Esophagus squamous epithelium (tissue), 5 donors: ENCODE results near the gene RTN4RL2. TPM values are rescaled to one million over a fixed set of nuclear protein-coding genes. Genes with fewer than 3 reads are reported as not detected.

ENCODE experiments used
- DNase-seq: peaks from one replicate; lab custom pipeline; 2025; lab: John Stamatoyannopoulos, UW
- H3K27ac ChIP-seq, 4 donors: fragments of 200-600 bp; sonication (generic); one replicate each; pipeline ENCODE4 v1.5.1; 2016 to 2019; ENCODE audit warnings: mild to moderate bottlenecking in 1 of 4
- H3K27me3 ChIP-seq, 4 donors: fragments of 200-600 bp; sonication (generic); 1 replicate in 3 of 4; 2 replicates in 1 of 4; pipeline versions ENCODE4 v1.5.1 to v1.6.0; 2017 to 2021; ENCODE audit warnings: antibody characterized with exemption in 1 of 4
- H3K36me3 ChIP-seq, 3 donors: fragments of 200-600 bp; sonication (generic); one replicate each; pipeline ENCODE4 v1.5.1; 2016 to 2019
- H3K4me1 ChIP-seq, 3 donors: fragments of 200-600 bp; sonication (generic); one replicate each; pipeline ENCODE4 v1.5.1; 2017 to 2019
- H3K4me3 ChIP-seq, 4 donors: fragments of 200-600 bp; sonication (generic); 1 replicate in 3 of 4; 2 replicates in 1 of 4; pipeline ENCODE4 v1.5.1; 2016 to 2019; ENCODE audit warnings: mild to moderate bottlenecking in 2 of 4, moderate library complexity in 1 of 4
- H3K9me3 ChIP-seq, 3 donors: fragments of 200-600 bp; sonication (generic); one replicate each; pipeline ENCODE4 v1.5.1; 2016 to 2019
- POLR2A ChIP-seq, 4 donors: fragments of 450-650 bp; IDR thresholded peaks; one replicate each; pipeline ENCODE4 v1.6.1; 2017; ENCODE audit warnings: antibody characterized with exemption in 4 of 4, mild to moderate bottlenecking in 4 of 4, moderate library complexity in 3 of 4
- WGBS, 2 donors: methylation state at CpG; one replicate each; pipeline ENCODE4 v1.1.5; 2018; 5-methylcytosine and 5-hydroxymethylcytosine counted together
- intact Hi-C: fragments of 100-400 bp; cut with DNase I; formaldehyde crosslinking; loops from one replicate; pipeline ENCODE4 v1.15.0; 2022
- total RNA-seq, 4 donors: library from RNA; depleted of rRNA; stranded (reverse); fragments of >200 nt; gene quantifications; one replicate each; pipeline ENCODE4 v1.1.0, GENCODE V29; 2016
- TF ChIP-seq, protein P1 (sequence below), 6 experiments: fragments of 450-650 bp in 4 of 6; fragments of 200-600 bp in 2 of 6; sonication (generic) in 2 of 6; IDR thresholded peaks; one replicate each; pipeline ENCODE4 v1.5.1; 2016 to 2019; ENCODE audit warnings: antibody characterized with exemption in 6 of 6, mild to moderate bottlenecking in 4 of 6, moderate library complexity in 4 of 6
- donor health status: DM: yes; HTN: yes; CAD: no.

The RTN4RL2 gene
- total RNA-seq, 4 donors from 2014 or later: 0.66 to 1.1 (median 0.90) TPM

DNA sequence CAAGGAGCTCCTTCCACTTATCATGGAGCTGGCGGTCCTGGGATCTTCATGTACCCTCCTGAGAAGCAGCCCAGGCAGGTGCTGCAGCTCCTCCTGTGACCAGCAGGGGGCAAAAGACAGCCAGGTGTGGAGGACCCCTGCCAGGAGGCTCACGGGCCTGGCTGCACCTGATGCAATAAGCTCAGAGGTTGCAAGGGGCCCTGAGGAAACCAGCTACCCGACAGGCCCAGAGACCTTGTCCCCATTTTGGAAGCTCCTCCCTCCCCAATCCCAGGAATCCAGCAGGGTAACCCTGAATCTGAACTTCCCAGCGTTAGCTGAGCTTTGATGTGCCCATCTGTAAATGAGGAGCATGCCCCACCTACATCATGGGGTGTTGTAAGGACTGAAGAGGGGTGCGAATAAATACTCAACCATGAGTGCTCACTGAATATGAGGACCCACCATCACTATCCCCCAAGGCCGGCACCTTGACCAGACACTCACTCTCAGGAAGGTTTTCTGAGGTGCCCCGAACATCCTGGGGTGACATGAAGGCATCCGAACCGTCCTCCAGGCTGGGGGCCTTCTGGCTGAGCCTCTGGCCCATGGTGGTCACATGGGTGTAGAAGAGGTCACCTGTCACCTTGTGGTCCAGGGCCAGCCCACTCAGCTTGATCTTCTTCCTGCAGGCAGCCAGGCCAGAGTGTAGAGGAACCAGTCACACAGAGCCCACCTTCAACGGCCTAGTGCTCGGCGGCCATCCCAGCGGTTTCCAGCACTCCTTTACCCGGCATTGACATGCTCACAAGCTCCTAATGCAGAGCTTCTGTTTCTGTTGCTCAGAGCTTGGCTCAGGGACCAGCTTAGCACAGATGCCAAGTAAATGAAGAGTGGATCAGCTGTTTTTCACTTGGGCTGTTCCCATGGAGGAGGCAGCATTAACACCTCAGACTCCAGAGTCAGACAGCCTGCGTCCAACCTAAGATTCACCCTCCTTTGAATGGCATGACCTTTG lies 33.5 kb downstream of the RTN4RL2 start:
- intact Hi-C loops: loop anchor here (5.0 kb wide), 1 partner anchor 33 kb away; no protein-coding TSS in a partner anchor
- TF ChIP-seq, protein P1, sequence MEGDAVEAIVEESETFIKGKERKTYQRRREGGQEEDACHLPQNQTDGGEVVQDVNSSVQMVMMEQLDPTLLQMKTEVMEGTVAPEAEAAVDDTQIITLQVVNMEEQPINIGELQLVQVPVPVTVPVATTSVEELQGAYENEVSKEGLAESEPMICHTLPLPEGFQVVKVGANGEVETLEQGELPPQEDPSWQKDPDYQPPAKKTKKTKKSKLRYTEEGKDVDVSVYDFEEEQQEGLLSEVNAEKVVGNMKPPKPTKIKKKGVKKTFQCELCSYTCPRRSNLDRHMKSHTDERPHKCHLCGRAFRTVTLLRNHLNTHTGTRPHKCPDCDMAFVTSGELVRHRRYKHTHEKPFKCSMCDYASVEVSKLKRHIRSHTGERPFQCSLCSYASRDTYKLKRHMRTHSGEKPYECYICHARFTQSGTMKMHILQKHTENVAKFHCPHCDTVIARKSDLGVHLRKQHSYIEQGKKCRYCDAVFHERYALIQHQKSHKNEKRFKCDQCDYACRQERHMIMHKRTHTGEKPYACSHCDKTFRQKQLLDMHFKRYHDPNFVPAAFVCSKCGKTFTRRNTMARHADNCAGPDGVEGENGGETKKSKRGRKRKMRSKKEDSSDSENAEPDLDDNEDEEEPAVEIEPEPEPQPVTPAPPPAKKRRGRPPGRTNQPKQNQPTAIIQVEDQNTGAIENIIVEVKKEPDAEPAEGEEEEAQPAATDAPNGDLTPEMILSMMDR (IDR thresholded peaks at IDR 0.05): peak; percentile 64 to 93 (median 86)
- TF ChIP-seq POLR2A (IDR thresholded peaks at IDR 0.05): no peak
- Histone ChIP-seq H3K4me3 (no peak overlapping the region), H3K9me3 (no peaks in the 10 kb centered on the region), H3K27ac (no peak overlapping the region), H3K4me1 (peaks cover 0 to 8% (median 1%) of the 10 kb centered on the region in 3 donors), H3K27me3 (no peaks in the 10 kb centered on the region), H3K36me3 (peaks cover 0 to 41% (median 0%) of the 10 kb centered on the region in 3 donors)
- 70 to 71% methylated on average over 5 to 7 of the region's 15 CpGs for WGBS, 2 donors
- DNase-seq: no peak

DNA sequence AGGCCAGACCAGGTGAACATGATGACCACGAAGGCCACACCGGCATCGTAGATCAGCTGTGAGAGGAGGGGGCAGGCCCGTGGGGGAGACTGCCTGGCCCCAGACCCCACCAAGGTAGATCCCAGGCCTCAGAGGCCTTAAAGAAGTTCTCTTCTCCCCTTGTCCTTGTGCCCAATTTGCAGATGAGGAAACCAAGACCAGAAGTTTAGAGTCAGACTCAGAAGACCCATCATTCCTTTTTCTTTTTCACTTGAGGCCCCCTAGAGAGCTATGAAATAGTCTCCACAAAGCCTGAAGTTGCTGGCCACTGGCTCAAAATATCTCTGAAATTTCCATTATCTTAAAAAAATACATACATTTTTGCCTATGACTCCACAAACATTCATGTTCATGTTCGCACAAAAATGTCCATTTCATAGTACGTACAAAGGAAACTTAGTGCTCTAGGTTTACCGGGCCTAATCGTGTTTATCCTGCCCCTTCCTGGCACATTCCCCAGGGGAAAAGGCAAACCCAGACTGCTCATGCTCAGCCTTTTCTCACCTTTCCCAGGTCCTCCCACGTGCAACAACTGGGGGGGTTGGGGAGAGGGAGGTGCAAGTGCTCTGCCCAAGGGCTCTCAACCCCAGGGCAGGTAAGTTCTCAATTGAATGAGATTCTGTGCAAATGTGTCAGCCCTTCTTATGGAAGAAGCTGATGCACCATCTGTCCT lies 35.9 kb downstream of the RTN4RL2 start:
- no peak overlapping the region for H3K27ac ChIP-seq

DNA sequence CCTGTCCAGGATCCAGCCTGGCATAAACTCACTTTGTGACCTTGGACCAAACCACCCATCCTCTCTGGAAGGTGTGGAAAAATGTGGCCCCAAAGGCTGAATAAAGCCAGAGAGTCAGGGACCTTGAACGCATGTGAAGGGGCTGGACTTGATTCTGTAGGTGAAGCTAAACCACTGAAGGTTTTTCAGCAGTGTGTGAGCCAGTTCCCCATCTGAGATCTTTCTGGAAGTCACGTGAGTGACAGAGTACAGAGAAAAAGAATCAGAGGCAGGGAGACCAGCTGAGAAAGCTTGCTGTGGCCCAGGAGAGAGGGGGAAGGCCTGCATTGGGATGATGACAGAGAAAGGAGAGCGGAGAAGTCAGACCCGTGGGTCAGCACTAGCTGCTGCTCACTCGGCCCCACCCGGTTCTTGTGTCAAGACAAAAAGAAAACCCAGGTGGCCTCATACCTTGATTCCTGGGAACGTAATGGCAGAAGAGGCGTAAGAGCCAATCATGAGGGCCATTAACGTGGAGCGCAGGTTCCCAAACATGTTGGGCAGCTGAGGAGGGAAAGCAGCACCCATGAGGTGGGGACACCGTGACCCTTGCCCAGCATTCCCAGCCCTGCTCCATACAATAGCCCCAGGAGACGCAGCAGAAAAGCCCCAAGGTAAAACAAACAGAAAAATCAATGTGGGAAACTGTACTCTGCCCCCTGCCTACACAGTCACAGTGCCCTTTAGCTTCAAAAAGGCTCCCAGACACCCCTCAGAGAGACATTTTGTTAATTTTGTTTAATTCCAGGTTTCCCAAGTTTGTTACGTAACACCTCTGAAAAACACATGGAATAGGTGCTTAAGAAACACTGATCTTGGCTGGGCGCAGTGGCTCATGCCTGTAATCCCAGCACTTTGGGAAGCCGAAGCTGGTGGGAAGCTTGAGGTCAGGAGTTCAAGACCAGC lies 37.2 kb downstream of the RTN4RL2 start:
- 93% methylated on average over 14 of the region's 15 CpGs for WGBS, 2 donors
- TF ChIP-seq, protein P1 (IDR thresholded peaks at IDR 0.05): no peak
- TF ChIP-seq POLR2A (IDR thresholded peaks at IDR 0.05): no peak
- Histone ChIP-seq H3K9me3 (no peaks in the 10 kb centered on the region), H3K27me3 (no peaks in the 10 kb centered on the region), H3K4me3 (no peak overlapping the region), H3K36me3 (peaks cover 0 to 16% (median 0%) of the 10 kb centered on the region in 3 donors), H3K4me1 (peaks cover 0 to 41% (median 17%) of the 10 kb centered on the region in 3 donors), H3K27ac (no peak overlapping the region)
- intact Hi-C loops: no loop called here
- DNase-seq: no peak

More for the DNA sequence above, 35.9 kb downstream of the RTN4RL2 start:
- DNase-seq: no peak
- H3K36me3 ChIP-seq: peaks cover 0 to 20% (median 0%) of the 10 kb centered on the region in 3 donors
- WGBS, 2 donors: 78 to 81% methylated on average over 9 of the region's 9 CpGs
- peaks cover 0 to 33% (median 17%) of the 10 kb centered on the region in 3 donors for H3K4me1 ChIP-seq
- no peak overlapping the region for H3K4me3 ChIP-seq
- TF ChIP-seq, protein P1 (IDR thresholded peaks at IDR 0.05): no peak
- no peak for TF ChIP-seq POLR2A (IDR thresholded peaks at IDR 0.05)
- no peaks in the 10 kb centered on the region for H3K27me3 ChIP-seq
- no peaks in the 10 kb centered on the region for H3K9me3 ChIP-seq
- intact Hi-C loops: no loop called here

DNA sequence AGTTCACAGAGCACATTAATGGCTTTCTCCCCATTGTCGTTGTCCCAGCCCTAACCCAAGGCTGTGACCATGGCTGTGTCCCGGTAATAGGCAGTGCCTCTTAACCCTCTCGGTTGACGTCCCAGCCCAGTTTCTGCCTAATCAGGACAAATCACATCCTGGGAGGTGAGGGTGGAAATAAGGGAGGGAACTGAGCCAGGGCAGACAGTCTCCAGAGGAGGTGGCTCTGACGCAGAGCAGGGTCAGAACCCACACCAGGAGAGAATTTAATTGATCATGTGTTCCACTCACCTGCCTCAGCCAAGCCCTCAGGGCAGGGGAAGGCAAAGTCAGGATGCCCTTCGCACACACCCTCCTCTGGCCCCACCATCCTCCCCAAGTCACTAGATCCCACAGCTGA lies 38.2 kb downstream of the RTN4RL2 start:
- Histone ChIP-seq H3K4me1 (peaks cover 0 to 41% (median 17%) of the 10 kb centered on the region in 3 donors), H3K36me3 (peaks cover 0 to 16% (median 0%) of the 10 kb centered on the region in 3 donors), H3K27ac (peak overlapping the region in 3 of 4 donors; percentile 78 to 87 (median 82)), H3K9me3 (no peaks in the 10 kb centered on the region), H3K4me3 (no peak overlapping the region), H3K27me3 (no peaks in the 10 kb centered on the region)
- DNase-seq: no peak
- intact Hi-C loops: no loop called here
- WGBS, 2 donors: 75 to 88% methylated on average over 5 of the region's 6 CpGs
- TF ChIP-seq, protein P1 (IDR thresholded peaks at IDR 0.05): no peak
- no peak for TF ChIP-seq POLR2A (IDR thresholded peaks at IDR 0.05)
